ENCODE results near the gene PRR23C.
"Not testable (repeated sequence)": the region's sequence is repeated elsewhere in the genome, so short reads cannot be mapped to it uniquely, and the experiment has no call there.

GRCh38 chr3:139030576-139030975 is 14.1 kb downstream of the PRR23C start:
- TF ChIP-seq POLR2A, CTCF (IDR thresholded peaks at IDR 0.05): not testable (repeated sequence)
